Measurements from ENCODE around the gene MTG1. TPM values are rescaled to one million over a fixed set of nuclear protein-coding genes. Genes with fewer than 3 reads are reported as not detected.
"Not testable (repeated sequence)": the region's sequence is repeated elsewhere in the genome, so short reads cannot be mapped to it uniquely, and the experiment has no call there.

Gene MTG1
- total RNA-seq, 2 experiments from 2014 or later: 47.7 to 56.1 TPM

DNA sequence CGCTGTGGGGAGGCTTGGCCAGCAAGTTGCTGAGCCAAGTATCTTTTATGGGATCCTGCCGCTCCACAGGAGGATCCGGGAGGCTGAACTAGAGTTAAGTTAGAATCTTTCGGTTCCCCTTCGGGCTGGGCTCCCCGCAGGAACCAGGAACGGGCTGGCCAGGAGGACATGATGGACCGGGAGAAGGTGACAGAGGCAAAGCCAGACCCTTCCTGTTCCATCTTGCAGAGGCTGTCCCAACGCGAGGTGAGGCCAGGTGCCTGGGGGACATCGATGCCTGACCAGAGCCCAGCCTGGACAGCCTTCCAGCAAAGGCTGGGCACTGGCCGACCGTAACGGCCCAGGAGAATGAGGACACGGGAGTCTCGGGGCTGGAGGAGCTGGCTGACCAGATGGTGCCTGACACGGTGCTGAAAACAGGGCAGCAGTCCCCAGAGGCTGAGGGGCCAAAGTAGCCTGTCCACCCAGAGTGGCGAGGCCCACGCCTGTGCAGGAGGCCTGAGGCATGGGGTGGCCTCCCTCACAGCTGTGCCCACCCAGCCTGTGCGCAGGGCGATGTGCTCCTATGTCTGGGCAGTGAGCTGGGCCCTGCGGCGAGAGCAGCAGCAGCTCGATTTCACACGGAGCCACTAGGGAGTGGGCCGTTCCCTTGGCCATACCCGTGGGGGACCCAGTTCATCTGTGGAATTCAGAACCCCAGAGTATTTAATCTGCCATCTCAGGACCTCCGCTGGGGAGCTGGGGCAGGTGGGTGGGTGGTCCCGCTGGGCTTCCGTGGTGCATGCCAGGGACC is 16.7 kb upstream of the MTG1 start:
- H3K36me3 Mint-ChIP-seq (ENCODE audit: low read depth): no peaks in the 10 kb centered on the region
- no peak for DNase-seq
- peak overlapping the region; percentile 26 for H3K4me3 Mint-ChIP-seq
- H3K27me3 Mint-ChIP-seq: peaks cover 3% of the 10 kb centered on the region
- ChIA-PET POLR2A (no interaction called here), CTCF (interaction anchor here (0.7 to 1.0 kb wide), 3 partner anchors 12 to 48 kb away, joined by 4 to 5 read pairs (median 4); no protein-coding TSS in a partner anchor)
- H3K4me1 Mint-ChIP-seq: peaks cover 20% of the 10 kb centered on the region
- H3K9me3 Mint-ChIP-seq: no peaks in the 10 kb centered on the region
- no peak overlapping the region for H3K27ac Mint-ChIP-seq

DNA sequence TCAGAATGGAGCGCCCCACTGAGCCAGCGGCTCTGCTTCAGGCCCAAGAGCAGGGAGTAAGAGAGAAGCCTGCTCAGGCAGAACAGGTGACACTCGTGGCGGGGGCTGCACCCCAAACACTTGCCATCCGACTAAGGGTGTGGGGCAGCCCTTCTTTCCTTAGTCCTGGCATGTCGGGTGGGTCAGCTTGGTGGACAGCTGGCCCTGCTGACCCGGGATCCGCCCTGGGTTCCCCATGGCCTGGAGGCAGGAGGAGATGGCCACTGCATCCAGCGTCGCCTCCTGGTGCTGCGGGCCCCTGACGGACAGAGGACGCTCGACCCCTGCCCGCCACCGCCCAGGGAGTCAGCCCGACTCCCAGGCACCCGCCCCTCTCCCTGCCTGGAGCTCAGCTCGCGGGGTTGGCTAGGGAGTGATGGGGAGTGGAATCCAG is 16.1 kb upstream of the MTG1 start:
- ChIA-PET CTCF (interaction anchor here (1.0 kb wide), 1 partner anchor 48 kb away, joined by 5 read pairs; no protein-coding TSS in a partner anchor), POLR2A (interaction anchor here (0.6 kb wide), 1 partner anchor 12 kb away, joined by 3 read pairs; no protein-coding TSS in a partner anchor)
- DNase-seq: no peak
- Mint-ChIP-seq H3K27me3 (peaks cover 3% of the 10 kb centered on the region), H3K9me3 (no peaks in the 10 kb centered on the region), H3K36me3 (ENCODE audit: low read depth) (no peaks in the 10 kb centered on the region), H3K27ac (no peak overlapping the region), H3K4me1 (peaks cover 20% of the 10 kb centered on the region), H3K4me3 (peak overlapping the region; percentile 76)

DNA sequence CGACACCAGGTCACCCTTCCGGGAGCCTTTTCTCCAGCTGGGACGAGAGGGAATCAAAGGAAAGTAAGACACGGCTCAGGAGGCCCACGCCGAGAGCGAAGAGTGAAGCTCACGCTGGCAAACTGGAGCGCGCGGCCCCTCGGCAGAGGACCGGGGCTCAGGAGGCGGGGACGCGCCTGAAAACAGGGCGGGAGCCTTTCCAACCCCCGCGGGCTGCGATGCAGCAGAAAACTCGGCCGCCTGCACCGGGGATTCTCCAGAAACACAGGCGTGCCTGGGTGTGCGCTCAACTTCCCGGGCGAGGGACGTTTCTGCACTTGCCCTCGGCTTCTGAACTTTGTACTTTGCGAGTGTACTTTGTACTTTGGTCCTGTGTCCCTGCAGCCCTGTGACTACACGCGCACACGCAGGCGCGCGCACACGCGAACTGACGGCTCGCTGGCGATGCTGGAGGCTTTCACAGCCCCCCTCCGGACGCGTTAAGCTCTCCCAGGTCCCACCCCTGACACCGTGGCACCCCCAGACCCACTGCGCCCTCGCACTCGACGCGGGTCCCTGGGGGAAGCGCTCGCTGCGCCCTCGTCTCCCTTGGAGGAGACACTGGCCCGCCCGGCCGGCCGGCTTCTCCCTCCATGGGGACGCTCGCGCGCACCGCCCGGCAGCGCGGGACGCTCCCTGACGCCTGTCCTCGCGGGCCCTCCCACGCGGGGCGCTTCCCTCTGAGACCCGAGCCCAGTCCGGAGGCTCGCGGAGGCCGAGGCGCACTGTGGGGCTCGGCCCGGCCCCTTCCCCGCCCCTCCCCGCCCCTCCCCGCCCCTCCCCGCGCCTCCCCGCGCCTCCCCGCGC is 15.5 kb upstream of the MTG1 start:
- peak overlapping the region; percentile 76 for H3K27ac Mint-ChIP-seq
- H3K36me3 Mint-ChIP-seq (ENCODE audit: low read depth): no peaks in the 10 kb centered on the region
- ChIA-PET CTCF (interaction anchor here (1.0 kb wide), 1 partner anchor 49 kb away, joined by 5 read pairs; no protein-coding TSS in a partner anchor), POLR2A (interaction anchor here (0.6 kb wide), 1 partner anchor 11 kb away, joined by 3 read pairs; no protein-coding TSS in a partner anchor)
- H3K27me3 Mint-ChIP-seq: peaks cover 3% of the 10 kb centered on the region
- H3K4me1 Mint-ChIP-seq: peaks cover 18% of the 10 kb centered on the region
- no peaks in the 10 kb centered on the region for H3K9me3 Mint-ChIP-seq
- DNase-seq: peak; percentile 62
- H3K4me3 Mint-ChIP-seq: peak overlapping the region; percentile 76

DNA sequence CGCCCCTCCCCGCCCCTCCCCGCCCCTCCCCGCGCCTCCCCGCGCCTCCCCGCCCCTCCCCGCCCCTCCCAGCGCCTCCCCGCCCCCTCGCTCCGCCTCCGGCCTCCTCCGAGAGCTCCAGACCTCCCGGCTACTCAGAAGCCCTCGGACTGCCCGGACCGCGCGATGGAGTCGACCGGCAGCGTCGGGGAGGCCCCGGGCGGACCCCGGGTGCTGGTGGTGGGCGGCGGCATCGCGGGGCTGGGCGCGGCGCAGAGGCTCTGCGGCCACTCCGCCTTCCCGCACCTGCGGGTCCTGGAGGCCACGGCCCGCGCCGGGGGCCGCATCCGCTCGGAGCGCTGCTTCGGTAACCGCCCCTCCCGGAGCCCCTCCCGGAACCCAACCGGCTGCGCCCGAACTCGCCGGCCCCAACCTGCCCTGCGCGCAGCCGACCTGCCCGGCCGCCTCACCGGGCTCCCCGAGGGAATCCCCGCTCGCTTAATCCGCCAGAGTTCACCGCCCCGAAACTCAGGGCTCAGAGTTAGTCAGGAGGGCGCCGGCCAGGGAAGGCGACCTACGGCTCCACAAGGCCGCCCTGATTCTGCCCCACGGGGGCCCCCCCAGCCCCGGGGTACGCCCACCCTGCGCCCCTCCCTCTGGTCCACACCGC is 14.7 kb upstream of the MTG1 start, which contains the start of gene PAOX:
TSS of gene PAOX (plus strand) at position 111 of the 649 bp plus-strand sequence. CDS start at position 166, 55 bp downstream.
- POLR2A ChIA-PET: no interaction called here
- Mint-ChIP-seq H3K27me3 (peaks cover 3% of the 10 kb centered on the region), H3K4me3 (peak within 1 kb of the TSS; percentile 76), H3K27ac (peak within 1 kb of the TSS; percentile 76), H3K9me3 (no peaks in the 10 kb centered on the region), H3K4me1 (peaks cover 14% of the 10 kb centered on the region), H3K36me3 (ENCODE audit: low read depth) (no peaks in the 10 kb centered on the region)
- CTCF ChIA-PET: no interaction called here
- DNase-seq: peak; percentile 53

DNA sequence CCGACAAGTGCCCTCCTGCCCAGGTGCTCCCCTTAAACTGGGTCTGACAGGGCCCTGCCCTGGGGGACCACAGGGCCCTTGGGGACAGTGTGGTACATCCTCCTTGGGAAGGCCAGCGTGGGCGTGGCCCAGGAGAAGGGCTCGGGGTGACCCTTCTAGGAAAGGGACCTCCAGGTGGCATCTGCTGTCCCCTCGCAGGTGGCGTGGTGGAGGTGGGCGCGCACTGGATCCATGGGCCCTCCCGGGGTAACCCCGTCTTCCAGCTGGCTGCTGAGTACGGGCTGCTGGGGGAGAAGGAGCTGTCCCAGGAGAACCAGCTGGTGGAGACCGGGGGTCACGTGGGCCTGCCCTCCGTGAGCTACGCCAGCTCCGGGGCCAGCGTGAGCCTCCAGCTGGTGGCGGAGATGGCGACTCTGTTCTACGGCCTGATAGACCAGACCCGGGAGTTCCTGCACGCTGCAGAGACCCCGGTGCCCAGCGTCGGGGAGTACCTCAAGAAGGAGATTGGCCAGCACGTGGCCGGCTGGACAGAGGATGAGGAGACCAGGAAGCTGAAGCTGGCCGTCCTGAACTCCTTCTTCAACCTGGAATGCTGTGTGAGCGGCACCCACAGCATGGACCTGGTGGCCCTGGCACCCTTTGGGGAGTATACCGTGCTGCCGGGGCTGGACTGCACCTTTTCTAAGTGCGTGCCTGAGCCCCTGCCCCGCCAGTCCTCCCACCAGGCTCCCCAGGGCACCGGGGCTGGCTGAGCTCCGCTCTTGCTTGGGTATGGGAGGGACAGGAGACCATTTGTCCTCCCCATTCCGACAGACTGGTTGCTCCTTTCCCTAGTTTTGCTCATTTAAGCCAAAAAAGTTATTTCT is 13.9 kb upstream of the MTG1 start:
- ChIA-PET POLR2A (no interaction called here), CTCF (no interaction called here)
- H3K36me3 Mint-ChIP-seq (ENCODE audit: low read depth): no peaks in the 10 kb centered on the region
- peaks cover 3% of the 10 kb centered on the region for H3K27me3 Mint-ChIP-seq
- no peak for DNase-seq
- peak overlapping the region; percentile 59 for H3K4me3 Mint-ChIP-seq
- peaks cover 10% of the 10 kb centered on the region for H3K4me1 Mint-ChIP-seq
- H3K27ac Mint-ChIP-seq: no peak overlapping the region
- no peaks in the 10 kb centered on the region for H3K9me3 Mint-ChIP-seq

DNA sequence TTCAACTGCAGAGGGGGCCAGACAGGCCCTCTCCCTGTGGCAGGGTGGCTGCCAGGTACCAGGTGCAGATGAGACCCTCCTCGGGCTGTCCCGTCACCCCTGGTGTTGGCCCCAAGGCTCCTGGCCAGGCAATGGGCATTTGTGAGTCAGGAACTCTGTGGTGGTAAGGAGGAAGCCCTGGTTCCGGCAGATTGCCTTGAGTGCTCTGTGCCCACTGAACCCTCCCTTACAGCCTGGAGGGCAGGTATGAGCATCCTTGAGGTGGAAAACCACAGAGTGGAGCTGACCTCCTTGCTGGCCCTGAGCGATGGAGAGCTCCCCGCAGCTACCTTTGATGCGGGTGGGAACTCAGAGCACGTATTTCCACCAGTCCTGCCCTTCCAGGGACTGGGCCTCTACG is 12.9 kb upstream of the MTG1 start:
- H3K4me1 Mint-ChIP-seq: peaks cover 10% of the 10 kb centered on the region
- no peak overlapping the region for H3K4me3 Mint-ChIP-seq
- ChIA-PET CTCF (interaction anchor here (1.3 kb wide), 1 partner anchor 9 kb away, joined by 3 read pairs; no protein-coding TSS in a partner anchor), POLR2A (no interaction called here)
- no peak overlapping the region for H3K27ac Mint-ChIP-seq
- no peaks in the 10 kb centered on the region for H3K9me3 Mint-ChIP-seq
- DNase-seq: no peak
- no peaks in the 10 kb centered on the region for H3K36me3 Mint-ChIP-seq (ENCODE audit: low read depth)
- H3K27me3 Mint-ChIP-seq: peaks cover 3% of the 10 kb centered on the region

DNA sequence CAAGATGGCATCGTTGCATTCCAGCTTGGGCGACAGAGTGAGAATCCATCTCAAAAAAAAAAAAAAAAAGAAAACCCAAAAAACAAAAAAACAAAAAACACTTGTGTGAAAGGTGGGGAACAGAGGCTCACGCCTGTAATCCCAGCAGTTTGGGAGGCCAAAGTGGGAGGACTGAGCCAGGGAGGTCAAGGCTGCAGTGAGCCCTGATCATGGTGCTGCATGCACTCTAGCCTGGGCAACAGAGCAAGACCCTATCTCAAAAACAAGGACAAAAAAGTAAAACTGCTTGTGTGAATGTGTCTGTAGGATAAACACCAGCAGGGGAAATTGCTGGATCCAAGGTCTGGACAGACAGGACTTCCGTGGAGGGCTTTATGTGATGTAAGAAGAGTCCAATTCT is 10.4 kb upstream of the MTG1 start:
- Mint-ChIP-seq H3K4me1 (peaks cover 8% of the 10 kb centered on the region), H3K27me3 (no peaks in the 10 kb centered on the region), H3K27ac (no peak overlapping the region), H3K9me3 (no peaks in the 10 kb centered on the region), H3K36me3 (ENCODE audit: low read depth) (no peaks in the 10 kb centered on the region), H3K4me3 (no peak overlapping the region)
- POLR2A ChIA-PET: no interaction called here
- CTCF ChIA-PET: no interaction called here
- no peak for DNase-seq

DNA sequence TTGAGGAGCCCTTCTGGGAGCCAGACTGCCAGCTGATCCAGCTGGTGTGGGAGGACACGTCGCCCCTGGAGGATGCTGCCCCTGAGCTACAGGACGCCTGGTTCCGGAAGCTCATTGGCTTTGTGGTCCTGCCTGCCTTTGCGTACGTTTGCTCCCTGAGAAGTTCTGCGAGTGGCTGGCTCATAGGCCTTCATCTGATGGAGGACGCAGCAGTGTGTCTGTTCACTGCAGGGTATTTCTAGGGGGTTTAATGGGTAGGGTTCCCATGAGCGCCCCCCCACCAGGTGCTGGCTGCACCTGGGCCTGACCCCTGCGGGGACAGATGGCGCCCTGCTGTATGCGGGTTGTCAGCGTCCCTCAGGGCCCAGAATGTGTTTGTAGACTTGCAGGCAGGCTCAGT is 9.9 kb upstream of the MTG1 start:
- ChIA-PET POLR2A (no interaction called here), CTCF (interaction anchor here (0.6 kb wide), 1 partner anchor 127 kb away, joined by 3 read pairs; no protein-coding TSS in a partner anchor)
- no peaks in the 10 kb centered on the region for H3K36me3 Mint-ChIP-seq (ENCODE audit: low read depth)
- peaks cover 13% of the 10 kb centered on the region for H3K4me1 Mint-ChIP-seq
- no peak overlapping the region for H3K4me3 Mint-ChIP-seq
- H3K27ac Mint-ChIP-seq: no peak overlapping the region
- no peaks in the 10 kb centered on the region for H3K27me3 Mint-ChIP-seq
- no peaks in the 10 kb centered on the region for H3K9me3 Mint-ChIP-seq
- DNase-seq: no peak

DNA sequence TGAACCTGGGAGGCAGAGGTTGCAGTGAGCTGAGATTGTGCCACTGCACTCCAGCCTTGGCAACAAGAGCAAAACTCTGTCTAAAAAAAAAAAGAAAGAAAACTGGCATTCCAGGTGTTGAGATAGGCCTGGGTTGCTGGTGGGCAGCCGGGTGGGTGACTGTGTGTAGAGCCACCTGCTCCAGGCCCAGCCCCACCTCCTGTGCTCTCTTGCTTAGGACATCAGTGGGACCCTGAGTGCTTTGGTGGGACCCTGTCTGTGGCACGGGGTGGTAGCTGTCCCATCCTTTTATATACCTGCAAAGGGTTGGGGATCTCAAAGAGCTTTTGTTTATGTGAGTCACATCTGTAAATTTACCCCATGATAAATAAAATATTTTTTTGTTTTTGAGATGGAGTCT is 8.7 kb upstream of the MTG1 start:
- no peaks in the 10 kb centered on the region for H3K27me3 Mint-ChIP-seq
- ChIA-PET CTCF (no interaction called here), POLR2A (no interaction called here)
- H3K27ac Mint-ChIP-seq: no peak overlapping the region
- H3K4me1 Mint-ChIP-seq: peaks cover 21% of the 10 kb centered on the region
- no peak overlapping the region for H3K4me3 Mint-ChIP-seq
- DNase-seq: no peak
- peaks cover 2% of the 10 kb centered on the region for H3K36me3 Mint-ChIP-seq (ENCODE audit: low read depth)
- no peaks in the 10 kb centered on the region for H3K9me3 Mint-ChIP-seq

DNA sequence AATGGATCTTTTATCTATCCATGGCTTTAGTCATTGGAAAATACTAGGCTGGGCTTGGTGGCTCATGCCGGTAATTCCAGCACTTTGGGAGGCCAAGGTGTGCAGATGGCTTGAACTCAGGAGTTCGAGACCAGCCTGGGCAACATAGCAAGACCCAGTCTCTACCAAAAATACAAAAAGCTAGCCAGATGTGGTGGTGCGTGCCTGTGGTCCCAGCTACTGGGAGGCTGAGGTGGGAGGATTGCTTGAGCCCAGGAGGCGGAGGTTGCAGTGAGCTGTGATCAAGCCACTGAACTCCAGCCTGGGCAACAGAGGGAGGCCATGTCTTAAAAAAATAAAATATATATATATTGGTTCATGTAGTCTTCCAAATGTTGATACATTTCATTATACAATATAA is 7.0 kb upstream of the MTG1 start:
- DNase-seq; H3K9me3 Mint-ChIP-seq; H3K36me3 Mint-ChIP-seq (ENCODE audit: low read depth); H3K27me3 Mint-ChIP-seq; POLR2A ChIA-PET; H3K27ac Mint-ChIP-seq; H3K4me3 Mint-ChIP-seq: not testable (repeated sequence)
- CTCF ChIA-PET: interaction anchor here (0.7 to 1.5 kb wide), 5 partner anchors 18 to 130 kb away, joined by 3 to 4 read pairs (median 3); no protein-coding TSS in a partner anchor
- peaks cover 38% of the 10 kb centered on the region for H3K4me1 Mint-ChIP-seq

DNA sequence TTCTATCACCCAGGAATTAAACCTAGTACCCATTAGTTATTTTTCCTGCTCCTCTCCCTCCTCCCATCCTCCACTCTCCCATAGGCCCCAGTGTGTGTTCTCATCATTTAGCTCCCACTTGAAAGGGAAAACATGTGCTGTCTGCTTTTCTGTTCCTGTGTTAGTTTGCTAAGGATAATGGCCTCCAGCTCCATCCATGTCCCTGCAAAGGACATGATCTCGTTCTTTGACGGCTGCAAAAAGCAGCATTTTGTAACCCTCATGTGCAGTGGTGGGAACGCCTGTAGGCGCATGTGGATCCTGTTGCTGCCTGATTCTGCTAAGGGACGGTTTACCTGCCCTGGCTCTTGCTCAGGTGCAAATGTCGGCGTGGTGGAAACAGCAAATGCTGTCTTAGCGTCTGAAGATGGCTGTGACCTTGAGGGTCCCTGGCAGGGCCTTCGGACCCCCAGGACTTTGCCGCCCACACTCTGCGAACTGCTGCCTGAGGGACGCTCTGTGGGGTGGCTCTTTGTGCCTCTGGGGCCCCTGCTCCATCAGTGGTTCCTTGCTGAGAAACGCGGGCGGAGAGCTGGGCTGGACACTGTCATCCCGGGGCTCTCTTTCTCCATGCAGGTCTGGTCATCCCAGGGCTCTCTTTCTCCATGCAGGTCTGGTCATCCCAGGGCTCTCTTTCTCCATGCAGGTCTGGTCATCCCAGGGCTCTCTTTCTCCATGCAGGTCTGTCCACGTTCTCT is 5.6 kb upstream of the MTG1 start:
- H3K9me3 Mint-ChIP-seq: no peaks in the 10 kb centered on the region
- DNase-seq: no peak
- peak overlapping the region; percentile 81 for H3K4me3 Mint-ChIP-seq
- peak overlapping the region; percentile 99 for H3K27ac Mint-ChIP-seq
- peaks cover 2% of the 10 kb centered on the region for H3K36me3 Mint-ChIP-seq (ENCODE audit: low read depth)
- ChIA-PET POLR2A (no interaction called here), CTCF (interaction anchor here (1.0 to 1.8 kb wide), 6 partner anchors 12 to 59 kb away, joined by 3 to 5 read pairs (median 4); no protein-coding TSS in a partner anchor)
- H3K4me1 Mint-ChIP-seq: peaks cover 41% of the 10 kb centered on the region
- H3K27me3 Mint-ChIP-seq: no peaks in the 10 kb centered on the region
